Measurements from ENCODE around the gene B3GAT3. TPM values are rescaled to one million over a fixed set of nuclear protein-coding genes. Genes with fewer than 3 reads are reported as not detected.

The B3GAT3 gene
- total RNA-seq, 2 donors from 2014 or later = 38.6 to 53.9 TPM

- H3K4me3 Mint-ChIP-seq = no peak overlapping the region
- H3K27me3 ChIP-seq (ENCODE audit: control insufficient read depth, insufficient read depth, low read length, poor library complexity, severe bottlenecking) = no peaks in the 10 kb centered on the region
- peaks cover 7% of the 10 kb centered on the region for H3K4me1 Mint-ChIP-seq
- H3K36me3 ChIP-seq (ENCODE audit: control insufficient read depth, insufficient read depth, low read length) = peaks cover 31% of the 10 kb centered on the region
- H3K27ac Mint-ChIP-seq = no peak overlapping the region
- DNase-seq = no peak
- H3K36me3 Mint-ChIP-seq (ENCODE audit: low read depth) = peaks cover 24% of the 10 kb centered on the region
- 90 to 100% methylated on average over 4 to 11 of the region's 11 CpGs for WGBS, 2 experiments (ENCODE audit: insufficient coverage in 1 of 2, insufficient read length in 1 of 2)
- H3K27ac ChIP-seq (ENCODE audit: low read depth, low read length) = no peak overlapping the region
- H3K9me3 ChIP-seq (ENCODE audit: control insufficient read depth, low read length) = no peaks in the 10 kb centered on the region
- TF ChIP-seq CTCF (conservative IDR thresholded peaks at IDR 0.05) = no peak
- no peaks in the 10 kb centered on the region for H3K27me3 Mint-ChIP-seq (ENCODE audit: insufficient read depth)
- H3K9ac ChIP-seq (ENCODE audit: extremely low read depth, low read length, poor library complexity, severe bottlenecking) = no peak overlapping the region
- H3K9me3 Mint-ChIP-seq = no peaks in the 10 kb centered on the region
- H3K4me1 ChIP-seq (ENCODE audit: control insufficient read depth, insufficient read depth, low read length) = no peaks in the 10 kb centered on the region
- no peak overlapping the region for H3K4me3 ChIP-seq (ENCODE audit: low read length)
These were observed 27.2 kb upstream of the B3GAT3 start for GRCh38 chr11:62648967-62649364.

- no peaks in the 10 kb centered on the region for H3K27me3 ChIP-seq (ENCODE audit: control insufficient read depth, insufficient read depth, low read length, poor library complexity, severe bottlenecking)
- WGBS, 2 experiments (ENCODE audit: insufficient coverage in 1 of 2, insufficient read length in 1 of 2) = 92 to 98% methylated on average over 16 to 24 of the region's 24 CpGs
- Mint-ChIP-seq H3K4me3 (no peak overlapping the region), H3K36me3 (ENCODE audit: low read depth) (peaks cover 29% of the 10 kb centered on the region), H3K9me3 (no peaks in the 10 kb centered on the region), H3K4me1 (peaks cover 7% of the 10 kb centered on the region), H3K27ac (no peak overlapping the region), H3K27me3 (ENCODE audit: insufficient read depth) (no peaks in the 10 kb centered on the region)
- no peak overlapping the region for H3K4me3 ChIP-seq (ENCODE audit: low read length)
- no peak overlapping the region for H3K9ac ChIP-seq (ENCODE audit: extremely low read depth, low read length, poor library complexity, severe bottlenecking)
- no peak overlapping the region for H3K27ac ChIP-seq (ENCODE audit: low read depth, low read length)
- DNase-seq = no peak
- peaks cover 36% of the 10 kb centered on the region for H3K36me3 ChIP-seq (ENCODE audit: control insufficient read depth, insufficient read depth, low read length)
- no peaks in the 10 kb centered on the region for H3K9me3 ChIP-seq (ENCODE audit: control insufficient read depth, low read length)
- no peak for TF ChIP-seq CTCF (conservative IDR thresholded peaks at IDR 0.05)
- no peaks in the 10 kb centered on the region for H3K4me1 ChIP-seq (ENCODE audit: control insufficient read depth, insufficient read depth, low read length)
These were observed 26.6 kb upstream of the B3GAT3 start for GRCh38 chr11:62648185-62648966.

GRCh38 chr11:62647609-62648005, 25.8 kb upstream of the B3GAT3 start:
- Histone ChIP-seq H3K9me3 (ENCODE audit: control insufficient read depth, low read length) (no peaks in the 10 kb centered on the region), H3K27ac (ENCODE audit: low read depth, low read length) (no peak overlapping the region), H3K4me3 (ENCODE audit: low read length) (no peak overlapping the region), H3K4me1 (ENCODE audit: control insufficient read depth, insufficient read depth, low read length) (no peaks in the 10 kb centered on the region), H3K36me3 (ENCODE audit: control insufficient read depth, insufficient read depth, low read length) (peaks cover 43% of the 10 kb centered on the region), H3K9ac (ENCODE audit: extremely low read depth, low read length, poor library complexity, severe bottlenecking) (no peak overlapping the region), H3K27me3 (ENCODE audit: control insufficient read depth, insufficient read depth, low read length, poor library complexity, severe bottlenecking) (no peaks in the 10 kb centered on the region)
- 95 to 98% methylated on average over 5 to 6 of the region's 6 CpGs for WGBS, 2 experiments (ENCODE audit: insufficient coverage in 1 of 2, insufficient read length in 1 of 2)
- Mint-ChIP-seq H3K36me3 (ENCODE audit: low read depth) (peaks cover 34% of the 10 kb centered on the region), H3K27ac (no peak overlapping the region), H3K4me1 (peaks cover 6% of the 10 kb centered on the region), H3K9me3 (no peaks in the 10 kb centered on the region), H3K4me3 (no peak overlapping the region), H3K27me3 (ENCODE audit: insufficient read depth) (no peaks in the 10 kb centered on the region)
- TF ChIP-seq CTCF (conservative IDR thresholded peaks at IDR 0.05) = no peak
- no peak for DNase-seq

All from endodermal cell (in vitro differentiated cells).